ENCODE data around the gene BIN2.
"Not testable (repeated sequence)": the region's sequence is repeated elsewhere in the genome, so short reads cannot be mapped to it uniquely, and the experiment has no call there.

The BIN2 gene

DNA sequence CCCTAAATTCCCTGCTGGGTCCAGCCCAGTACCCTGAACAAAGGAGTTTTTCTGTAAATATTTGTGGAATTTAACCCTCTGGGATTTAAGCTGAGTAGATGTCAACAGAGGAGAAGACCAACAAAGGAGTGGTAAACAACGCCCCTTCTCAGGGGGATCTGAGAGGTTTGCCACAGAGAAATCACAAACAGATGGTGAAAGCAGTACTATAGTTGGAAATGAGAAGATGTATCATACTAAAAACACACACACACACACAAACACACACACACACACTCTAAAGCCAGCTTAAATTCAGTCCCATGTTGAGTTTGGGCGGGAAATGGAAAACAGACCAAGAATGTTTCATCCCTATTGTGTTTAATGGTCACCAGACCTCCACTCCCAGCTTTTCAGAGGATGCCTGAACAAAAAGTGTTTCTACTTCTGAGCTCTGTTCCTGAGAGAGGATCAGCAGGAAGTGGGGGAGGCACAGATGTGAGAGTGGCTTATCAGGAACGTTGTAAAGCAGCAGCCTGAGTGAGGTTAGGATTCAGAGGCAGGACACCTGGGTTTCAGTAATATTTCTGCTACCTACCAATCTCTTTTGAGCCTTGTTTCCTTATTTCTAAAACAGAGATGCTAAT is 3.2 kb downstream of the BIN2 start:
- no peak overlapping the region for H3K4me3 ChIP-seq (replicated peaks in 1 of 2; ENCODE audit: low read depth in 2 of 2, low read length in 2 of 2)

DNA sequence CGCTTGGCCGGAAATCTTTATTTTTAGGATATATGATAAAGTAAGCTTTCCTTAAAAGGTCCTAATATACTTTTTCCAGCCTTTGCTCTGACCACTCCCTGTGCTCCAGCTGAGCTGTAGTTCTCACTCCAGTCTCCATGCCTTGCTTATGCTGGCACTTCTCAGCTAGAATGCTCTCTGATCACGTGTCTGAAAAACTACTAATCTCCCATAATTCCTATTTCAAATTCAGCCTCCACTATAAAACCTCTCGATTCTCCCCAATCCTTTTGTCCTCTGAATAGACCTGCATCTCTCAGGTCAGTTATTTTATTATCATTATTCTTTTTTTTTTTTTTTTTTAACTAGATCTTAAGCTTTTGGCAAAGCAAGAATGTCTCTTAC is 3.7 kb downstream of the BIN2 start:
- H3K4me3 ChIP-seq (replicated peaks in 1 of 2; ENCODE audit: low read depth in 2 of 2, low read length in 2 of 2), result no peak overlapping the region
- TF ChIP-seq, protein P1, sequence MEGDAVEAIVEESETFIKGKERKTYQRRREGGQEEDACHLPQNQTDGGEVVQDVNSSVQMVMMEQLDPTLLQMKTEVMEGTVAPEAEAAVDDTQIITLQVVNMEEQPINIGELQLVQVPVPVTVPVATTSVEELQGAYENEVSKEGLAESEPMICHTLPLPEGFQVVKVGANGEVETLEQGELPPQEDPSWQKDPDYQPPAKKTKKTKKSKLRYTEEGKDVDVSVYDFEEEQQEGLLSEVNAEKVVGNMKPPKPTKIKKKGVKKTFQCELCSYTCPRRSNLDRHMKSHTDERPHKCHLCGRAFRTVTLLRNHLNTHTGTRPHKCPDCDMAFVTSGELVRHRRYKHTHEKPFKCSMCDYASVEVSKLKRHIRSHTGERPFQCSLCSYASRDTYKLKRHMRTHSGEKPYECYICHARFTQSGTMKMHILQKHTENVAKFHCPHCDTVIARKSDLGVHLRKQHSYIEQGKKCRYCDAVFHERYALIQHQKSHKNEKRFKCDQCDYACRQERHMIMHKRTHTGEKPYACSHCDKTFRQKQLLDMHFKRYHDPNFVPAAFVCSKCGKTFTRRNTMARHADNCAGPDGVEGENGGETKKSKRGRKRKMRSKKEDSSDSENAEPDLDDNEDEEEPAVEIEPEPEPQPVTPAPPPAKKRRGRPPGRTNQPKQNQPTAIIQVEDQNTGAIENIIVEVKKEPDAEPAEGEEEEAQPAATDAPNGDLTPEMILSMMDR (IDR thresholded peaks at IDR 0.05; ENCODE audit: low read depth, low read length), result no peak
- peak; percentile 6 to 14 for DNase-seq (ENCODE audit: low read depth in 2 of 2)

More for the DNA sequence above, 3.2 kb downstream of the BIN2 start:
- peak; percentile 56 to 58 for DNase-seq (ENCODE audit: low read depth in 2 of 2)
- TF ChIP-seq, protein P1 (IDR thresholded peaks at IDR 0.05; ENCODE audit: low read depth, low read length), result no peak

DNA sequence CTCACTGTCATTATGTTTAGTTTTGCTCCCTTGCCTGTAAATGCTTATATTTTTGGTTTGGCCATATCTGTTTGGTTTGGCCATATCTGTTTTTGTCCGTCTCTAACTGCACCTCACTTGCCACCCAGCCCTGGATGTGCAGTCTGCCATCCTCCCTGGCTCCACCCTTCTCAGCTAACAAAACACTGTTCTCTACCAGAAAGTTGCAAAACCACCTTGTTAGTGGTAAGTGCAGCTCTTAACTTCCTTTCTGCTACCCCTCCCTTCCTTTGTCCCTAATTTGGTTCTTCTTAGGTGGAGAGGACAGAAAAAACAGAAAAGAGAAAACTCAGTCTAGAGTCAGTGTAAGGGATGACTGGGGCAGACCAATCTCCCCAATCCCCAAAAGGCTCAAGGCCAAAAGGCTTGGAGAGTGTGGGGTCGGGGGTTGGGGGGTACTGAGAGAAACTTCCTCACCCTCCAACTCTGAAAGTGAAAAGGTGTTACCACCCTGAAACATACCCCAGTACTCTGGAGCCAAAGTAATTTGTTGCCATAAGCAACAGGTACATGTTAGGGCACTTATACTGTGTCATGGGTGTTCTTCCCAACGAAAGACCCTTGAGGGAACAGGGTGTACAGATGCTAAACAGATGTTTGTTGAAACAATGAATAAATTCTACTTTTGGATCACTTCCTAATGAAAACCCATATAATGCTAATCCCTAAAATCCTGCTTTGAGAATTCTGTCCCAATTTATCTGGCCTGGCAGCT is 5.0 kb downstream of the BIN2 start:
- H3K4me3 ChIP-seq (replicated peaks in 1 of 2; ENCODE audit: low read depth in 2 of 2, low read length in 2 of 2), result no peak overlapping the region
- TF ChIP-seq, protein P1 (IDR thresholded peaks at IDR 0.05; ENCODE audit: low read depth, low read length), result no peak

DNA sequence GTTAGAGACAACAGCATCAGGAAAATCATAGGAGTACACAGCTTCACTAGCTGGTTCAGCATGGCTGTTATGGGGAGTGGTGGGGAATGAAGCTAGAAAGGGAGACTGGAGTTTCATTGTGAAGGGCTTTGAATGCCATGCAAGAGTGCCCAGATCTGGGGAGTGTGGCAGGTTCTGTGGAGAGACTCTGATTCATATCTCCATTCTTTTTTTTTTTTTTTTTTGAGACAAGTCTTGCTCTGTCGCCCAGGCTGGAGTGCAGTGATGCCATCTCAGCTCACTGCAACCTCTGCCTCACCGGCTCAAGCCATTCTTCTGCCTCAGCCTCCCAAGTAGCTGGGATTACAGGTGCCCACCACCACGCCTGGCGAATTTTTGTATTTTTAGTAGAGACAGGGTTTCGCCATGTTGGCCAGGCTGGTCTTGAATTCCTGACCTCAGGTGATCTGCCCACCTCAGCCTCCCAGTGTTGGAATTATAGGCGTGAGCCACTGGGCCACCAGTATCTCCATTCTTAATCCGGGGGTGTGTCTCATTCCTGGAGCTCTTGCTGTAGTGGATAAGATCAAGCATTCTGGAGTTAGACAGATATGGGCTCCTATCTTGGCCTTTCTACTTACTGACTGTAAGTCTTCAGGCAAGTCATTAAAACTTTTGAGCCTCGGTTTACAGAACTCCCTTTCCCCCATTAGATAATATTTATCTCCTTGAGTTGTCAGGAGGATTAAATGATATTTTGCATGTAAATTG is 5.7 kb downstream of the BIN2 start:
- H3K4me3 ChIP-seq (replicated peaks in 1 of 2; ENCODE audit: low read depth in 2 of 2, low read length in 2 of 2); DNase-seq (ENCODE audit: low read depth in 2 of 2): not testable (repeated sequence)

More for the DNA sequence above, 5.0 kb downstream of the BIN2 start:
- peak in 1 of 2 donors; percentile 6 for DNase-seq (ENCODE audit: low read depth in 2 of 2)

DNA sequence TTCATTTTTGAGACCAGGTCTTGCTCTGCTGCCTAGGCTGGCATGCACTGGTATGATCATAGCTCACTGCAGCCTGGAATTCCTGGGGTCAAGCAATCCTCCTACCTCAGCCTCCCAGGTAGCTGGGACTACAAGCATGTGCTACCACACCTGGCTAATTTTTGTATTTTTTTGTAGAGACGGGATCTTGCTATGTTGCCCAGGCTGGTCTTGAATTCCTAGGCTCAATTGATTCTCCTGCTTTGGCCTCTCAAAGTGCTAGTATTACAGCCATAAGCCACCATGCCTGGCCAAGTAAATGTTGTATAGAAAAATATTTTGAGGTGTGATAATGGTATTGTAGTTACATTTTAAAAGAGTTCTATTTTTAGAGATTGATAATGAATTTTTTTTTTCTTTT is 12.6 kb downstream of the BIN2 start:
- H3K4me3 ChIP-seq (replicated peaks in 1 of 2; ENCODE audit: low read depth in 2 of 2, low read length in 2 of 2), result no peak overlapping the region
- DNase-seq (ENCODE audit: low read depth in 2 of 2), result no peak
- TF ChIP-seq, protein P1 (IDR thresholded peaks at IDR 0.05; ENCODE audit: low read depth, low read length), result no peak

DNA sequence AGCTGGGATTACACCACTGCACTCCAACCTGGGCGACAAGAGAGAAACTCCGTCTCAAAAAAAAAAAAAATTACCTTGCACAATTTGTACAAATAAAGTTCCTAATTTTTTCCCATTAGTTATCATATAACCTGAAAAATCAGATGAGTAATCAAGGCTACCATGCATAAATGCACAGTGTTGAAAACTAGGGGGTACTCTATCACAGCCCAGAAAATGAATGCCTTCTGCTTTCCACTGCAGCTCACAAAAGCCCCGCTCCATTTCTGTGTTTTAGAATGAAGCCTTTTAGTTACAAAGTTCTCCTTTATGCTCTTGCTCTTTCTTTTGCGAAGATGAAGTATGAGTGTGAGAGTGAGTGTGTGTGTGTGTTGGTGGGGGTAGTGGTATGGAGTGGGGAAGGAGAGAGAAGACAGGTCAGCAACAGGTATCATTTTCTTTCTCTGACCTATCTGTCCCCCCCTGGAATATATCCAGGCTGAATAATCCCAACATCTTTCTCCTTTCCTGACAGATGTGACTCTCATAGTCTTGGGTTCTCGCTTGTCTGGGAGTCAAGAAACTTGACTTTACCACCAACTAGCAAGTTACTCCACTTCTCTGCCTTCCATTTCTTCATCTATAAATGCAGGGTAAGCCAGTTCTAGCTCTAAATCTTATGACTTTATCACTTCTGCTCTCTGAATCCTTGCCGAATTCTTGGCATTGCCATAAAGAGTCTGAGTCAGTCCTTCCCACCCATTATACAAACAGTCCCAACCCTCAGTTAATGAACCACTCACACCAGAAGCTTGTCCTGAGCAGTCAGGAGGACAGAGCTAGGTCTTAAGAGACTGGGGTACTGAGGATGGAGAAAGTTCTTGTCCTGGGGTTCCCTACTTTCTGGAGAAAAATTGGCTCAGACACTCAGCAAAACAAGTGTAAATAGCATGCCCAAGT is 16.1 kb downstream of the BIN2 start:
- TF ChIP-seq, protein P1 (IDR thresholded peaks at IDR 0.05; ENCODE audit: low read depth, low read length), result no peak
- no peak overlapping the region for H3K4me3 ChIP-seq (replicated peaks in 1 of 2; ENCODE audit: low read depth in 2 of 2, low read length in 2 of 2)
- DNase-seq (ENCODE audit: low read depth in 2 of 2), result peak; percentile 71 to 85
